K562 (cell line): ENCODE results near the gene FLVCR2. TPM values are rescaled to one million over a fixed set of nuclear protein-coding genes. Genes with fewer than 3 reads are reported as not detected.

Experiments
- ATAC-seq: fragments of 200-7000 bp; cut with Tn5 transposase; 3 replicates; pipeline ENCODE4 v1.9.1; 2020; ENCODE audit warnings: moderate library complexity
- BruUV-seq: library from RNA; stranded (reverse); fragments of 400-500 nt; replicated peaks from 2 replicates; lab custom pipeline; 2021; lab: Mats Ljungman, UMichigan
- CTCF ChIA-PET: fragments of 300-600 bp; formaldehyde crosslinking; extraction: SDS; loops from one replicate; lab custom pipeline; 2021; ENCODE audit warnings: low intra/inter-chr PET ratio; lab: Yijun Ruan, JAX
- POLR2A ChIA-PET: fragments of 300-600, 350-650 bp; sonication (Branson Sonifier 250); formaldehyde crosslinking; extraction: SDS; loops from one replicate; lab custom pipeline; 2021; ENCODE audit warnings: antibody characterized with exemption, inconsistent platforms; lab: Yijun Ruan, JAX
- DNase-seq, 4 experiments: peaks; one replicate each; pipeline versions ENCODE4 v3.0.0 to v3.0.0-alpha.2; 2011 to 2018; ENCODE audit warnings: low spot score in 3 of 4, mixed read lengths in 3 of 4; ENCODE audit errors: extremely low read depth in 1 of 4
- FAIRE-seq: peaks from 2 replicates; lab custom pipeline; 2011; peaks lifted over from hg19 to GRCh38; lab: Jason Lieb, UNC
- H2AFZ ChIP-seq: 2 replicates; pipeline ENCODE4 v1.6.0; 2011; ENCODE audit warnings: low read depth, low read length, control low read depth, inconsistent platforms
- H3K27ac ChIP-seq: fragments of 200-600 bp; 3 replicates; pipeline ENCODE4 v1.8.0; 2011; ENCODE audit warnings: low read depth, mild to moderate bottlenecking, control low read depth, inconsistent platforms, low read length, moderate library complexity, mixed read lengths; ENCODE audit errors: extremely low read depth
- H3K27me3 ChIP-seq, 2 experiments: fragments of 300-600 bp in 1 of 2; 2 replicates in 1 of 2; 3 replicates in 1 of 2; pipeline versions ENCODE4 v1.6.0 to v1.8.0; 2011; ENCODE audit warnings: inconsistent platforms in 2 of 2, low read length in 2 of 2, mild to moderate bottlenecking in 1 of 2, mixed read lengths in 1 of 2, moderate library complexity in 1 of 2; ENCODE audit not compliant: control insufficient read depth in 2 of 2, insufficient read depth in 2 of 2
- H3K36me3 ChIP-seq: fragments of 300-600 bp; 3 replicates; pipeline ENCODE4 v1.8.0; 2011; ENCODE audit warnings: mild to moderate bottlenecking, low read length, inconsistent platforms; ENCODE audit not compliant: control insufficient read depth, insufficient read depth
- H3K4me1 ChIP-seq, 2 experiments: fragments of 200-600 bp in 1 of 2; replicated peaks in 1 of 2; 2 replicates in 1 of 2; 3 replicates in 1 of 2; pipeline versions ENCODE4 v1.5.1 to v1.8.0; 2011; ENCODE audit warnings: inconsistent platforms in 2 of 2, low read length in 2 of 2, mild to moderate bottlenecking in 1 of 2, mixed read lengths in 1 of 2, moderate library complexity in 1 of 2; ENCODE audit not compliant: control insufficient read depth in 2 of 2, insufficient read depth in 2 of 2
- H3K4me2 ChIP-seq: 2 replicates; pipeline ENCODE4 v1.6.1; 2011; ENCODE audit warnings: low read length, control low read depth, inconsistent platforms, mixed read lengths; ENCODE audit not compliant: insufficient read depth
- H3K4me3 ChIP-seq: fragments of 200-600 bp; sonication (generic), shearing (Covaris generic); 2 replicates; pipeline ENCODE4 v1.5.1; 2016; ENCODE audit warnings: control low read depth, inconsistent platforms
- H3K79me2 ChIP-seq: fragments of 200-600 bp; 3 replicates; pipeline ENCODE4 v1.8.0; 2011; ENCODE audit warnings: low read length, inconsistent platforms; ENCODE audit not compliant: control insufficient read depth, insufficient read depth
- H3K9ac ChIP-seq, 2 experiments: 2 replicates each; pipeline versions ENCODE4 v1.6.0 to v1.6.1; 2011; ENCODE audit warnings: low read depth in 2 of 2, low read length in 2 of 2, control low read depth in 1 of 2, inconsistent platforms in 1 of 2, mild to moderate bottlenecking in 1 of 2, mixed read lengths in 1 of 2; ENCODE audit not compliant: insufficient read depth in 1 of 2
- H3K9me1 ChIP-seq: one replicate; pipeline ENCODE4 v1.6.0; 2011; ENCODE audit warnings: inconsistent platforms, mild to moderate bottlenecking, low read length, moderate library complexity; ENCODE audit not compliant: control insufficient read depth, insufficient read depth
- H3K9me3 ChIP-seq: replicated peaks from 2 replicates; pipeline ENCODE4 v1.5.1; 2011; ENCODE audit warnings: low read depth, low read length, inconsistent platforms; ENCODE audit not compliant: control insufficient read depth, insufficient read depth
- H4K20me1 ChIP-seq: replicated peaks from 2 replicates; pipeline ENCODE4 v1.6.1; 2011; ENCODE audit warnings: low read length, inconsistent platforms, mixed read lengths; ENCODE audit not compliant: control insufficient read depth, insufficient read depth
- BCLAF1 ChIP-seq, 2 experiments: fragments of 450-650 bp in 1 of 2; IDR thresholded peaks; 2 replicates each; pipeline ENCODE4 v1.6.1; 2011 to 2017; ENCODE audit warnings: low read depth in 2 of 2, antibody characterized with exemption in 1 of 2, borderline replicate concordance in 1 of 2, low read length in 1 of 2, mild to moderate bottlenecking in 1 of 2, mixed read lengths in 1 of 2; ENCODE audit not compliant: control insufficient read depth in 1 of 2
- DMBX1 ChIP-seq: fragments of 250-450 bp; sonication (Bioruptor Pico); IDR thresholded peaks from 2 replicates; pipeline ENCODE4 v1.8.0; 2022; ENCODE audit warnings: inconsistent platforms, mild to moderate bottlenecking, moderate library complexity, borderline replicate concordance
- IRF2 ChIP-seq: sonication (generic); formaldehyde crosslinking; IDR thresholded peaks from 2 replicates; pipeline ENCODE4 v1.8.1; 2022; ENCODE audit warnings: mild to moderate bottlenecking, missing genetic modification reagents
- JUNB ChIP-seq: fragments of 450-650 bp; formaldehyde crosslinking; conservative IDR thresholded peaks from 2 replicates; pipeline ENCODE4 v1.4.0; 2020; ENCODE audit warnings: mild to moderate bottlenecking
- PHB ChIP-seq: fragments of 250-450 bp; sonication (Bioruptor Pico); IDR thresholded peaks from 2 replicates; pipeline ENCODE4 v1.5.0; 2021
- SMC3 ChIP-seq: conservative IDR thresholded peaks from 2 replicates; pipeline ENCODE4 v1.6.1; 2011; ENCODE audit warnings: low read depth, low read length, improper control_type of control experiment; ENCODE audit not compliant: insufficient read depth
- ZNF274 ChIP-seq: IDR thresholded peaks from 2 replicates; pipeline ENCODE4 v1.6.1; 2011; ENCODE audit warnings: low read depth, mild to moderate bottlenecking, low read length, moderate library complexity, borderline replicate concordance
- WGBS: fragments of 100-300 bp; shearing (Covaris generic); methylation state at CpG from one replicate; pipeline ENCODE4 v1.1.6; 2016; ENCODE audit warnings: low coverage, mixed read lengths; ENCODE audit not compliant: insufficient coverage; ENCODE audit errors: missing lambda C conversion rate; 5-methylcytosine and 5-hydroxymethylcytosine counted together
- in situ Hi-C: fragments of 300-500 bp; cut with MboI; formaldehyde crosslinking; loops from 4 replicates; pipeline ENCODE4 v1.15.0; 2018; ENCODE audit warnings: inconsistent platforms, mixed read lengths
- intact Hi-C: fragments of 100-400 bp; cut with micrococcal nuclease; formaldehyde crosslinking; loops from 2 replicates; pipeline ENCODE4 v1.14.2; 2022
- polyA plus RNA-seq, 8 experiments: library from polyadenylated mRNA; depleted of rRNA in 4 of 8; stranded (reverse) in 5 of 8; unstranded in 3 of 8; fragments of >200 nt; fragmentation: Nextera tagmentation in 2 of 8; fragmentation: Illumina TruSeq in 1 of 8; extraction: Ambion mirVana in 2 of 8; extraction: Trizol in 1 of 8; gene quantifications; 2 replicates each; pipeline versions ENCODE4 v1.2.1 to v1.2.3, GENCODE V29; 2011 to 2014; ENCODE audit warnings: inconsistent platforms in 1 of 8, missing spikeins in 1 of 8
- total RNA-seq, 7 experiments: library from RNA; depleted of rRNA in 6 of 7; stranded (reverse); fragments of >200 nt in 6 of 7; fragmentation: Illumina TruSeq in 2 of 7; extraction: Trizol in 2 of 7; gene quantifications; 2 replicates each; pipeline versions ENCODE4 v1.2.1 to v1.2.3, GENCODE V29; 2011 to 2021; ENCODE audit warnings: low replicate concordance in 1 of 7

Gene FLVCR2
- total and polyA plus RNA-seq, 9 of the 15 experiments (the other 6 are each of a cell fraction or from before 2014, with no cell fraction given): 1.5 TPM; not detected in 8

DNA sequence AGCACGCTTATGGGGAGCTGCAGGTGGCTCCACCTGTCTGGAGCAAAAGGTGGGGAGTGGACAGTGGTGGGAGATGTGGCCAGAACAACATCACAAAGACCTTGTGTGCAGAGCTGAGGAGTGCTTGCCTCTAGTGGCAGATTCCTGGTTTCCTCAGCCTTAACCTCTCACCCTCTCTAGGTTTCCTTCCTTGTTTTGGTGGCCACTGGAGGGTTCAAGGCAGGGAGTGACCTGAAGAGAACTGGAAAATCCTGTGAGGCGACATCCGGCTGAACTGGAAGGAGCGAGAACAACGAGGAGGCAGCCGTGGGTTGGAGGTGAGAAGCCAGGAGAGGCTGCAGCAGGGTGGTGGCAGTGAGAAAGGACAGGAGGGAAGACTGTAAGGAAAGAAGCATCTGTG is 6.3 kb upstream of the FLVCR2 start:
- no peak overlapping the region for H3K4me2 ChIP-seq
- no peaks in the 10 kb centered on the region for H3K79me2 ChIP-seq
- H3K27ac ChIP-seq: no peak overlapping the region
- H2AFZ ChIP-seq: no peak overlapping the region
- CTCF ChIA-PET: no interaction called here
- no peaks in the 10 kb centered on the region for H3K4me1 ChIP-seq
- no peak for TF ChIP-seq ZNF274
- no peak for TF ChIP-seq DMBX1 (CRISPR knock-in tag)
- no peak for TF ChIP-seq IRF2 (CRISPR knock-in tag)
- no peak for TF ChIP-seq JUNB (CRISPR knock-in tag)
- no peak for TF ChIP-seq BCLAF1 (IDR thresholded peaks at IDR 0.05; ENCODE audit: borderline replicate concordance in 1 of 2, control insufficient read depth in 1 of 2, low read depth in 2 of 2, low read length in 1 of 2)
- TF ChIP-seq PHB (CRISPR knock-in tag): no peak
- TF ChIP-seq SMC3: no peak
- no peaks in the 10 kb centered on the region for H3K9me3 ChIP-seq
- H3K4me3 ChIP-seq: no peak overlapping the region
- no TSS peak for BruUV-seq
- ATAC-seq (no peak), FAIRE-seq (no peak), DNase-seq (no peak)
- in situ Hi-C loops: loop anchor here (10.0 kb wide), 1 partner anchor 413 kb away; the partner anchor contains the start of genes IFT43 and TGFB3
- 0% methylated on average over 4 of the region's 6 CpGs for WGBS
- H3K36me3 ChIP-seq: no peaks in the 10 kb centered on the region
- intact Hi-C loops: no loop called here
- POLR2A ChIA-PET: interaction anchor here (0.6 kb wide), 1 partner anchor 253 kb away, joined by 3 read pairs; no protein-coding TSS in a partner anchor
- peaks cover 15 to 44% of the 10 kb centered on the region in 2 experiments; a peak in 4 of 5 replicates for H3K27me3 ChIP-seq
- H3K9ac ChIP-seq: no peak overlapping the region
- H4K20me1 ChIP-seq: no peaks in the 10 kb centered on the region
- no peaks in the 10 kb centered on the region for H3K9me1 ChIP-seq
